Right lobe of liver (tissue), 4 donors: ENCODE data around the gene AAK1.

Experiments
- CTCF ChIP-seq, 4 donors: fragments of 200-600 bp in 3 of 4; fragments of 450-650 bp in 1 of 4; IDR thresholded peaks; one replicate each; pipeline versions ENCODE4 v1.5.1 to v1.8.0; 2016 to 2022; ENCODE audit warnings: antibody characterized with exemption in 4 of 4, mild to moderate bottlenecking in 2 of 4
- POLR2A ChIP-seq: fragments of 450-650 bp; IDR thresholded peaks from one replicate; pipeline ENCODE4 v1.6.1; 2017; ENCODE audit warnings: antibody characterized with exemption, mild to moderate bottlenecking
- donor health status: DM: no; HTN: no; CAD: no.
- donor health status: DM: no; HTN: no; CAD: no.
- donor health status: DM: no; HTN: yes; CAD: no.

DNA sequence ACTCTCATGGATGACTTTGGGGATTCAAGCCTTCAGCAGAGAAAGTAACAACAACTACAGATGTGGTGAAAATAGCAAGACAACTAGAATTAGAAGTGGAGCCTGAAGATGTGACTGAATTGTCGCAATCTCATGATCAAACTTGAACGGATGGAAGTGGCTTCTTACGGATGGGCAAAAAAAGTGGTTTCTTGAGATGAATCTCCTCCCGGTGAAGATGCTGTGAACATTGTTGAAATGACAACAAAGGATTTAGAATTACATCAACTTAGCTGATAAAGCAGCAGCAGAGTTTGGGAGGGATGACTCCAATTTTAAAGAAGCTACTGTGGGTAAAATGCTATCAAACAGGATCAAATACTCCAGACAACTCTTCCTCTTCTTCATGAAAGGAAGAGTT lies 43.1 kb downstream of the AAK1 start:
- TF ChIP-seq CTCF (IDR thresholded peaks at IDR 0.05) (no peak), POLR2A (no peak)
